Nephron (organoid): Measurements from ENCODE around the gene MAD2L1.

ENCODE experiments used
- H3K27ac Mint-ChIP-seq, 3 experiments: 2 replicates each; pipeline ENCODE4 v1.8.0; 2020; ENCODE audit warnings: mixed read lengths in 3 of 3, mild to moderate bottlenecking in 2 of 3, moderate library complexity in 1 of 3
- H3K27me3 Mint-ChIP-seq: 2 replicates; pipeline ENCODE4 v1.8.0; 2021; ENCODE audit warnings: low read depth, mild to moderate bottlenecking, moderate library complexity, mixed read lengths
- H3K36me3 Mint-ChIP-seq: 2 replicates; pipeline ENCODE4 v1.8.0; 2020; ENCODE audit warnings: low read depth, mixed read lengths
- H3K4me1 Mint-ChIP-seq: 2 replicates; pipeline ENCODE4 v1.8.0; 2020; ENCODE audit warnings: mixed read lengths
- H3K4me3 Mint-ChIP-seq, 3 experiments: 2 replicates each; pipeline ENCODE4 v1.8.0; 2020; ENCODE audit warnings: mild to moderate bottlenecking in 3 of 3, mixed read lengths in 3 of 3, moderate library complexity in 2 of 3
- H3K9me3 Mint-ChIP-seq: 2 replicates; pipeline ENCODE4 v1.8.0; 2020; ENCODE audit warnings: mixed read lengths
- TF ChIP-seq, protein P1 (sequence below), 3 experiments: fragments of 200-600 bp; sonication (generic); IDR thresholded peaks; one replicate each; pipeline ENCODE4 v1.5.0; 2021; ENCODE audit warnings: antibody characterized with exemption in 3 of 3; ENCODE audit not compliant: unreplicated experiment in 3 of 3

MAD2L1 gene

GRCh38 chr4:120007896-120008436 is 58.7 kb downstream of the MAD2L1 start:
- H3K9me3 Mint-ChIP-seq = peaks cover 3% of the 10 kb centered on the region
- H3K27me3 Mint-ChIP-seq = no peaks in the 10 kb centered on the region
- peak overlapping the region; percentile 89 to 99 (median 98) for H3K27ac Mint-ChIP-seq
- TF ChIP-seq, protein P1, sequence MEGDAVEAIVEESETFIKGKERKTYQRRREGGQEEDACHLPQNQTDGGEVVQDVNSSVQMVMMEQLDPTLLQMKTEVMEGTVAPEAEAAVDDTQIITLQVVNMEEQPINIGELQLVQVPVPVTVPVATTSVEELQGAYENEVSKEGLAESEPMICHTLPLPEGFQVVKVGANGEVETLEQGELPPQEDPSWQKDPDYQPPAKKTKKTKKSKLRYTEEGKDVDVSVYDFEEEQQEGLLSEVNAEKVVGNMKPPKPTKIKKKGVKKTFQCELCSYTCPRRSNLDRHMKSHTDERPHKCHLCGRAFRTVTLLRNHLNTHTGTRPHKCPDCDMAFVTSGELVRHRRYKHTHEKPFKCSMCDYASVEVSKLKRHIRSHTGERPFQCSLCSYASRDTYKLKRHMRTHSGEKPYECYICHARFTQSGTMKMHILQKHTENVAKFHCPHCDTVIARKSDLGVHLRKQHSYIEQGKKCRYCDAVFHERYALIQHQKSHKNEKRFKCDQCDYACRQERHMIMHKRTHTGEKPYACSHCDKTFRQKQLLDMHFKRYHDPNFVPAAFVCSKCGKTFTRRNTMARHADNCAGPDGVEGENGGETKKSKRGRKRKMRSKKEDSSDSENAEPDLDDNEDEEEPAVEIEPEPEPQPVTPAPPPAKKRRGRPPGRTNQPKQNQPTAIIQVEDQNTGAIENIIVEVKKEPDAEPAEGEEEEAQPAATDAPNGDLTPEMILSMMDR (IDR thresholded peaks at IDR 0.05; ENCODE audit: unreplicated experiment in 3 of 3) = no peak
- no peaks in the 10 kb centered on the region for H3K36me3 Mint-ChIP-seq
- peak overlapping the region in 2 of 3 experiments; percentile 1 to 42 for H3K4me3 Mint-ChIP-seq
- H3K4me1 Mint-ChIP-seq = peaks cover 39% of the 10 kb centered on the region

DNA sequence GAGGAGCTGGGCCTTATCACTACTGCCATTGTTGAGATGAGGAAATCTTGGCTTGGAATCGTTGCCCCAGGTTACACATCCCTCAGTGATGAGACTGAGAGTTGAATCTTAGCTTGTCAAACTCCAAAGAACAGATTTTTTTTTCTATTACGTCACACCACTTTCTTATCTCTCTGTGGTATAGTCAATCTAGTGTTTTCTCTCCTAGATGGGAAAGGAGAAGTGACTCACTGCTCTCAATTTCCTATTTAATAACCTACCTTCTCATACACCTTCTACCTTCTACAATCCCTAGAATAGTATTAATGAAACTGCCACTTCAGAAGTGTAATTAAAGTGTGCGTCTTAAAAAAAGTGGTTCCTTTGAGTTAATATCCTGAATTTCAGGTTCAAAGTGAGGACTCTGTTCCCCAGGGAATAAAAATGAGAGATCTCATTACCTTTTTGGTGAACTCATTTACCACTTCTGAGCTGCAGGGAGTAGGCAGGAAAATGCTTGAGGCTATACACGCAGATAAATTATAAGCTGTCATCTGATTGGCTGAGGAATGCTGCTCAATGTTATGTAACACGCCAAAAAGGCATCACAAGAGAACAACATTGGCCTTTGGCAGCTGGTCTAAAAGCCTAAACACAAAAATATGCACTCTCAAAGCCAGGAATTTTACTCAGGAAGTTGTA is 59.3 kb downstream of the MAD2L1 start:
- H3K4me1 Mint-ChIP-seq = peaks cover 39% of the 10 kb centered on the region
- H3K4me3 Mint-ChIP-seq = no peak overlapping the region
- H3K9me3 Mint-ChIP-seq = peaks cover 3% of the 10 kb centered on the region
- H3K36me3 Mint-ChIP-seq = no peaks in the 10 kb centered on the region
- H3K27me3 Mint-ChIP-seq = no peaks in the 10 kb centered on the region
- peak overlapping the region; percentile 89 to 99 (median 98) for H3K27ac Mint-ChIP-seq
- TF ChIP-seq, protein P1 (IDR thresholded peaks at IDR 0.05; ENCODE audit: unreplicated experiment in 3 of 3) = no peak
